Measurements from ENCODE around the gene ZNF608.

DNA sequence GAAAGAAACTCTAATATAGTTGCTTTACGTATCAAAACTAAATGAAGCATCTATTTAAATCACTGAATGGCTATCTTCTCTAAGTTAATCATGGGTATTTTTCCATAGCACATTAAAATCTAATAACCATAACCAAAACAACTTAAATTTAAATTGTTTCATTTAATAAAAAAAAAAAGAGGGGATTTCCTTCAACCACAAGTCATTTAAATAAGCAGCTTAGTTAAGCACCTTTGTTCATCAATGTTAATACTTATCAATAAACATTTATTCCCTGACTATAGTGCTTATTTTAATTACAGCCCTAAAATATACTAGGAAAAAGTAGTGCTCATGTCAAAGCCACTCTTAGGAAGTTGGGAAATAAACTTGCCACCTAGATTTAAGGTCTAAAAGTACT lies 30.3 kb downstream of the ZNF608 start:
- TF ChIP-seq CTCF (IDR thresholded peaks at IDR 0.05 in 2 of 3, conservative IDR thresholded peaks at IDR 0.05 in 1 of 3; ENCODE audit: borderline replicate concordance in 1 of 3, insufficient read depth in 1 of 3, low read depth in 2 of 3, low read length in 2 of 3) (no peak), EZH2phosphoT487 (IDR thresholded peaks at IDR 0.05; ENCODE audit: borderline replicate concordance) (no peak), POLR2A (IDR thresholded peaks at IDR 0.05; ENCODE audit: borderline replicate concordance, extremely low read depth, insufficient read depth, insufficient read length) (no peak), RAD21 (IDR thresholded peaks at IDR 0.05; ENCODE audit: low read depth) (no peak), MAX (IDR thresholded peaks at IDR 0.05) (no peak), FOSL1 (IDR thresholded peaks at IDR 0.05; ENCODE audit: low read depth) (no peak), SIN3A (IDR thresholded peaks at IDR 0.05; ENCODE audit: low read depth) (no peak), POLR2AphosphoS5 (IDR thresholded peaks at IDR 0.05; ENCODE audit: low read depth, low read length) (no peak), JUND (IDR thresholded peaks at IDR 0.05) (no peak)
- TF ChIP-seq, protein P1, sequence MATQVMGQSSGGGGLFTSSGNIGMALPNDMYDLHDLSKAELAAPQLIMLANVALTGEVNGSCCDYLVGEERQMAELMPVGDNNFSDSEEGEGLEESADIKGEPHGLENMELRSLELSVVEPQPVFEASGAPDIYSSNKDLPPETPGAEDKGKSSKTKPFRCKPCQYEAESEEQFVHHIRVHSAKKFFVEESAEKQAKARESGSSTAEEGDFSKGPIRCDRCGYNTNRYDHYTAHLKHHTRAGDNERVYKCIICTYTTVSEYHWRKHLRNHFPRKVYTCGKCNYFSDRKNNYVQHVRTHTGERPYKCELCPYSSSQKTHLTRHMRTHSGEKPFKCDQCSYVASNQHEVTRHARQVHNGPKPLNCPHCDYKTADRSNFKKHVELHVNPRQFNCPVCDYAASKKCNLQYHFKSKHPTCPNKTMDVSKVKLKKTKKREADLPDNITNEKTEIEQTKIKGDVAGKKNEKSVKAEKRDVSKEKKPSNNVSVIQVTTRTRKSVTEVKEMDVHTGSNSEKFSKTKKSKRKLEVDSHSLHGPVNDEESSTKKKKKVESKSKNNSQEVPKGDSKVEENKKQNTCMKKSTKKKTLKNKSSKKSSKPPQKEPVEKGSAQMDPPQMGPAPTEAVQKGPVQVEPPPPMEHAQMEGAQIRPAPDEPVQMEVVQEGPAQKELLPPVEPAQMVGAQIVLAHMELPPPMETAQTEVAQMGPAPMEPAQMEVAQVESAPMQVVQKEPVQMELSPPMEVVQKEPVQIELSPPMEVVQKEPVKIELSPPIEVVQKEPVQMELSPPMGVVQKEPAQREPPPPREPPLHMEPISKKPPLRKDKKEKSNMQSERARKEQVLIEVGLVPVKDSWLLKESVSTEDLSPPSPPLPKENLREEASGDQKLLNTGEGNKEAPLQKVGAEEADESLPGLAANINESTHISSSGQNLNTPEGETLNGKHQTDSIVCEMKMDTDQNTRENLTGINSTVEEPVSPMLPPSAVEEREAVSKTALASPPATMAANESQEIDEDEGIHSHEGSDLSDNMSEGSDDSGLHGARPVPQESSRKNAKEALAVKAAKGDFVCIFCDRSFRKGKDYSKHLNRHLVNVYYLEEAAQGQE (IDR thresholded peaks at IDR 0.05; ENCODE audit: low read depth), result no peak
- TF ChIP-seq, protein P2, sequence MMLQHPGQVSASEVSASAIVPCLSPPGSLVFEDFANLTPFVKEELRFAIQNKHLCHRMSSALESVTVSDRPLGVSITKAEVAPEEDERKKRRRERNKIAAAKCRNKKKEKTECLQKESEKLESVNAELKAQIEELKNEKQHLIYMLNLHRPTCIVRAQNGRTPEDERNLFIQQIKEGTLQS (IDR thresholded peaks at IDR 0.05), result no peak

All from HCT116 (cell line).